Right lobe of liver (tissue), 6 donors: Measurements from ENCODE around the gene ANKRD34C. TPM values are rescaled to one million over a fixed set of nuclear protein-coding genes. Genes with fewer than 3 reads are reported as not detected.

Experiments
- ATAC-seq, 4 donors: fragments of 200-7000 bp; cut with Tn5 transposase; one replicate each; pipeline ENCODE4 v1.9.1; 2020; ENCODE audit warnings: mild to moderate bottlenecking in 4 of 4, moderate library complexity in 4 of 4
- DNase-seq, 3 donors: peaks; one replicate each; pipeline ENCODE4 v3.0.0-alpha.2; 2020
- H3K27ac ChIP-seq, 3 donors: fragments of 200-600 bp; one replicate each; pipeline ENCODE4 v1.8.0; 2022
- H3K27me3 ChIP-seq, 2 donors: fragments of 200-600 bp; one replicate each; pipeline ENCODE4 v1.8.0; 2022
- H3K36me3 ChIP-seq, 4 donors: fragments of 200-600 bp; sonication (generic) in 1 of 4; one replicate each; pipeline versions ENCODE4 v1.5.1 to v1.8.0; 2017 to 2022; ENCODE audit warnings: control low read depth in 1 of 4
- H3K4me1 ChIP-seq, 4 donors: fragments of 200-600 bp; sonication (generic) in 1 of 4; one replicate each; pipeline versions ENCODE4 v1.5.1 to v1.8.0; 2017 to 2022; ENCODE audit warnings: control low read depth in 1 of 4
- H3K4me3 ChIP-seq, 3 donors: fragments of 200-600 bp; one replicate each; pipeline ENCODE4 v1.8.0; 2022
- H3K9me3 ChIP-seq, 4 donors: fragments of 200-600 bp; sonication (generic) in 1 of 4; one replicate each; pipeline versions ENCODE4 v1.5.1 to v1.8.0; 2017 to 2022; ENCODE audit warnings: control low read depth in 1 of 4
- CTCF ChIP-seq, 4 donors: fragments of 200-600 bp in 3 of 4; fragments of 450-650 bp in 1 of 4; IDR thresholded peaks; one replicate each; pipeline versions ENCODE4 v1.5.1 to v1.8.0; 2016 to 2022; ENCODE audit warnings: antibody characterized with exemption in 4 of 4, mild to moderate bottlenecking in 2 of 4
- POLR2A ChIP-seq: fragments of 450-650 bp; IDR thresholded peaks from one replicate; pipeline ENCODE4 v1.6.1; 2017; ENCODE audit warnings: antibody characterized with exemption, mild to moderate bottlenecking
- WGBS: methylation state at CpG from one replicate; pipeline ENCODE4 v1.1.6; 2018; ENCODE audit warnings: low coverage, low lambda C conversion rate; ENCODE audit not compliant: insufficient coverage; ENCODE audit errors: missing lambda C conversion rate; 5-methylcytosine and 5-hydroxymethylcytosine counted together
- intact Hi-C, 2 donors: fragments of 100-400 bp; cut with DNase I; formaldehyde crosslinking; loops; one replicate each; pipeline versions ENCODE4 v1.11.2 to v1.14.1; 2022
- total RNA-seq, 6 experiments: library from RNA; depleted of rRNA in 2 of 6; stranded (reverse); fragments of >200 nt in 2 of 6; fragmentation: NEBNext Ultra II Directional in 3 of 6; extraction: Animal tissue kit (Norgen Biotek cat#: 25700) in 3 of 6; gene quantifications; one replicate each; pipeline versions ENCODE4 v1.1.0 to v1.2.4, GENCODE V29; 2016 to 2023
- donor health status: DM: no; HTN: yes; CAD: no.
- donor health status: DM: no; HTN: no; CAD: no.
- donor health status: DM: no; HTN: no; CAD: no.
- donor health status: DM: no; HTN: yes; CAD: no.
- donor health status: DM: no; HTN: yes; CAD: no.

ANKRD34C gene
- total RNA-seq, 6 experiments from 2014 or later = not detected

GRCh38 chr15:79329171-79329611 is 46.7 kb downstream of the ANKRD34C start:
- TF ChIP-seq POLR2A (no peak), CTCF (IDR thresholded peaks at IDR 0.05) (no peak)
- no peak overlapping the region for H3K4me3 ChIP-seq
- H3K4me1 ChIP-seq = no peaks in the 10 kb centered on the region
- intact Hi-C loops = no loop called here
- no peaks in the 10 kb centered on the region for H3K36me3 ChIP-seq
- H3K27ac ChIP-seq = no peak overlapping the region
- H3K27me3 ChIP-seq = no peaks in the 10 kb centered on the region
- WGBS = 60% methylated on average over 1 of the region's 2 CpGs
- ATAC-seq = no peak
- no peak for DNase-seq
- no peaks in the 10 kb centered on the region for H3K9me3 ChIP-seq

Other genes with a start within 250 kb of the ANKRD34C start
- gene RASGRF1, start 191.9 kb upstream of the ANKRD34C start, total RNA-seq = under 1 TPM in 1 of 6 experiments, not detected in 5; 0.29 TPM
- gene TMED3, start 28.4 kb downstream of the ANKRD34C start, total RNA-seq = 10 to 100 TPM in 2 of 6 experiments, 1 to 10 TPM in 4; 5.5 to 15.2 (median 8.1) TPM
- gene MINAR1, start 149.6 kb downstream of the ANKRD34C start, total RNA-seq = under 1 TPM in 3 of 6 experiments, not detected in 3; 0.06 to 0.12 (median 0.07) TPM